HepG2 (cell line): ENCODE results near the gene NAGA. TPM values are rescaled to one million over a fixed set of nuclear protein-coding genes. Genes with fewer than 3 reads are reported as not detected.

ENCODE experiments used
- ATAC-seq: fragments of 200-7000 bp; cut with Tn5 transposase; 3 replicates; pipeline ENCODE4 v1.9.1; 2020; ENCODE audit warnings: mild to moderate bottlenecking, moderate library complexity
- BruUV-seq: library from RNA; stranded (reverse); fragments of 400-500 nt; replicated peaks from 2 replicates; lab custom pipeline; 2021; lab: Mats Ljungman, UMichigan
- CTCF ChIA-PET: fragments of 300-600 bp; formaldehyde crosslinking; extraction: SDS; loops from one replicate; lab custom pipeline; 2021; ENCODE audit warnings: low total read pairs, inconsistent platforms, low intra/inter-chr PET ratio; lab: Yijun Ruan, JAX
- POLR2A ChIA-PET: fragments of 350-600 bp; sonication (Branson Sonifier 250); formaldehyde crosslinking; loops from one replicate; lab custom pipeline; 2020; ENCODE audit warnings: antibody characterized with exemption, inconsistent platforms; lab: Yijun Ruan, JAX
- DNase-seq: peaks from one replicate; pipeline ENCODE4 v3.0.0-alpha.2; 2015; ENCODE audit warnings: low spot score
- FAIRE-seq: peaks from 3 replicates; lab custom pipeline; 2011; peaks lifted over from hg19 to GRCh38; lab: Jason Lieb, UNC
- H2AFZ ChIP-seq: one replicate; pipeline ENCODE4 v1.6.1; 2011; ENCODE audit warnings: low read length, inconsistent platforms
- H3K27ac ChIP-seq: fragments of 300-600 bp; 3 replicates; pipeline ENCODE4 v1.8.0; 2011; ENCODE audit warnings: mixed run types, mild to moderate bottlenecking, mixed read lengths, low read length, inconsistent platforms; ENCODE audit not compliant: insufficient read depth; ENCODE audit errors: extremely low read length
- H3K27me3 ChIP-seq, 2 experiments: fragments of 200-600 bp in 1 of 2; 2 replicates in 1 of 2; 3 replicates in 1 of 2; pipeline versions ENCODE4 v1.6.0 to v1.8.0; 2011; ENCODE audit warnings: low read length in 2 of 2, mild to moderate bottlenecking in 2 of 2, moderate library complexity in 2 of 2, inconsistent platforms in 1 of 2; ENCODE audit not compliant: insufficient read depth in 2 of 2, control insufficient read depth in 1 of 2
- H3K36me3 ChIP-seq, 2 experiments: fragments of 200-600 bp in 1 of 2; replicated peaks in 1 of 2; 2 replicates in 1 of 2; 3 replicates in 1 of 2; pipeline versions ENCODE4 v1.5.1 to v1.8.0; 2011; ENCODE audit warnings: low read length in 2 of 2, inconsistent platforms in 1 of 2; ENCODE audit not compliant: insufficient read depth in 2 of 2, control insufficient read depth in 1 of 2
- H3K4me1 ChIP-seq: 2 replicates; pipeline ENCODE4 v1.5.1; 2012; ENCODE audit warnings: low read length, inconsistent platforms; ENCODE audit not compliant: insufficient read depth
- H3K4me2 ChIP-seq: 2 replicates; pipeline ENCODE4 v1.6.0; 2011; ENCODE audit warnings: low read depth, low read length, inconsistent platforms
- H3K4me3 ChIP-seq, 3 experiments: fragments of 200-600 bp in 1 of 3; sonication (generic), shearing (Covaris generic) in 1 of 3; replicated peaks in 1 of 3; 2 replicates each; pipeline ENCODE4 v1.5.1; 2011 to 2016; ENCODE audit warnings: low read length in 3 of 3, inconsistent platforms in 2 of 3, low read depth in 2 of 3, mild to moderate bottlenecking in 2 of 3, control low read depth in 1 of 3, mixed read lengths in 1 of 3; ENCODE audit not compliant: insufficient read depth in 1 of 3
- H3K79me2 ChIP-seq: one replicate; pipeline ENCODE4 v1.6.1; 2011; ENCODE audit warnings: low read length, inconsistent platforms; ENCODE audit not compliant: insufficient read depth
- H3K9ac ChIP-seq: 2 replicates; pipeline ENCODE4 v1.6.0; 2011; ENCODE audit warnings: mild to moderate bottlenecking, low read depth, low read length, inconsistent platforms; ENCODE audit not compliant: insufficient read depth
- H3K9me3 ChIP-seq: 2 replicates; pipeline ENCODE4 v1.5.1; 2012; ENCODE audit warnings: mild to moderate bottlenecking, low read length
- H4K20me1 ChIP-seq: 2 replicates; pipeline ENCODE4 v1.6.0; 2011; ENCODE audit warnings: inconsistent platforms, mild to moderate bottlenecking, low read length, moderate library complexity; ENCODE audit not compliant: insufficient read depth
- ATF7 ChIP-seq, 2 experiments: fragments of 450-650 bp in 1 of 2; sonication (generic) in 1 of 2; formaldehyde crosslinking in 1 of 2; IDR thresholded peaks; 2 replicates each; pipeline versions ENCODE4 v1.4.0 to v1.6.1; 2016 to 2020; ENCODE audit warnings: antibody characterized with exemption in 1 of 2, mild to moderate bottlenecking in 1 of 2, missing genetic modification reagents in 1 of 2
- BATF2 ChIP-seq: sonication (generic); formaldehyde crosslinking; IDR thresholded peaks from 2 replicates; pipeline ENCODE4 v1.8.0; 2022; ENCODE audit warnings: mild to moderate bottlenecking, missing genetic modification reagents, moderate library complexity
- CREB1 ChIP-seq, 2 experiments: fragments of 450-650 bp in 1 of 2; IDR thresholded peaks; 2 replicates each; pipeline ENCODE4 v1.6.1; 2016 to 2017; ENCODE audit warnings: control low read depth in 1 of 2, mild to moderate bottlenecking in 1 of 2, missing compliant biosample characterization in 1 of 2, missing genetic modification characterization in 1 of 2
- ERF ChIP-seq: IDR thresholded peaks from 2 replicates; pipeline ENCODE4 v1.6.1; 2018; ENCODE audit warnings: missing biosample characterization, missing genetic modification reagents
- FOXO1 ChIP-seq: sonication (generic); formaldehyde crosslinking; IDR thresholded peaks from 2 replicates; pipeline ENCODE4 v1.4.0; 2020; ENCODE audit warnings: missing genetic modification reagents
- HMGXB4 ChIP-seq, 2 experiments: sonication (generic) in 1 of 2; formaldehyde crosslinking in 1 of 2; IDR thresholded peaks; 2 replicates each; pipeline versions ENCODE4 v1.4.0 to v1.6.1; 2018 to 2020; ENCODE audit warnings: missing genetic modification reagents in 2 of 2, borderline replicate concordance in 1 of 2, low read depth in 1 of 2, mild to moderate bottlenecking in 1 of 2, missing biosample characterization in 1 of 2
- MTF1 ChIP-seq: sonication (generic); formaldehyde crosslinking; IDR thresholded peaks from 2 replicates; pipeline ENCODE4 v1.5.0; 2020; ENCODE audit warnings: missing genetic modification reagents
- PRMT3 ChIP-seq: sonication (generic); formaldehyde crosslinking; IDR thresholded peaks from 2 replicates; pipeline ENCODE4 v1.8.1; 2022; ENCODE audit warnings: low read depth, mild to moderate bottlenecking, moderate library complexity, missing genetic modification reagents, borderline replicate concordance
- TEAD2 ChIP-seq: sonication (generic); formaldehyde crosslinking; IDR thresholded peaks from 2 replicates; pipeline ENCODE4 v1.9.0; 2021; ENCODE audit warnings: missing genetic modification reagents
- ZFP1 ChIP-seq: IDR thresholded peaks from 2 replicates; pipeline ENCODE4 v1.6.1; 2016
- ZIK1 ChIP-seq: sonication (generic); formaldehyde crosslinking; IDR thresholded peaks from 2 replicates; pipeline ENCODE4 v1.5.0; 2020; ENCODE audit warnings: mild to moderate bottlenecking, low read depth, missing genetic modification reagents, borderline replicate concordance
- ZNF562 ChIP-seq: sonication (generic); formaldehyde crosslinking; IDR thresholded peaks from 2 replicates; pipeline ENCODE4 v1.8.0; 2022; ENCODE audit warnings: missing genetic modification reagents, borderline replicate concordance
- ZNF577 ChIP-seq: sonication (generic); formaldehyde crosslinking; IDR thresholded peaks from 2 replicates; pipeline ENCODE4 v1.4.0; 2020; ENCODE audit warnings: mild to moderate bottlenecking, low read depth, missing genetic modification reagents, borderline replicate concordance
- WGBS: methylation state at CpG from one replicate; pipeline ENCODE4 v1.1.6; 2017; ENCODE audit warnings: low lambda C conversion rate; 5-methylcytosine and 5-hydroxymethylcytosine counted together
- in situ Hi-C: cut with HindIII; loops from 2 replicates; pipeline ENCODE4 v1.10.0; 2017; ENCODE audit warnings: low pct_unique_long_range_greater_than_20kb; ENCODE audit not compliant: extremely low pct_ligation_motif_present
- intact Hi-C: fragments of 100-400 bp; cut with micrococcal nuclease; formaldehyde crosslinking; loops from one replicate; pipeline ENCODE4 v1.10.0; 2022; ENCODE audit not compliant: unreplicated experiment
- polyA plus RNA-seq, 8 experiments: library from polyadenylated mRNA; depleted of rRNA in 3 of 8; stranded (reverse) in 7 of 8; unstranded in 1 of 8; fragments of >200 nt; fragmentation: Illumina TruSeq in 4 of 8; extraction: Trizol in 4 of 8; gene quantifications; 2 replicates each; pipeline versions ENCODE4 v1.2.1 to v1.2.3, GENCODE V29; 2011 to 2016; ENCODE audit warnings: low read depth in 4 of 8, missing spikeins in 1 of 8, mixed read lengths in 1 of 8; ENCODE audit not compliant: insufficient read depth in 1 of 8
- total RNA-seq, 5 experiments: library from RNA; depleted of rRNA; stranded (reverse); fragments of >200 nt; fragmentation: Illumina TruSeq; extraction: Trizol; gene quantifications; 2 replicates each; pipeline ENCODE4 v1.2.3, GENCODE V29; 2016; ENCODE audit warnings: low read depth in 1 of 5
- TF ChIP-seq, protein P1 (sequence below): sonication (generic); formaldehyde crosslinking; IDR thresholded peaks from 2 replicates; pipeline ENCODE4 v1.5.0; 2020; ENCODE audit warnings: missing genetic modification reagents, mild to moderate bottlenecking, borderline replicate concordance

The NAGA gene
- total and polyA plus RNA-seq, 2 of the 13 experiments (the other 11 are each of a cell fraction or from before 2014, with no cell fraction given): 15.1 to 23.4 TPM

- Histone ChIP-seq H2AFZ (no peak overlapping the region), H3K4me1 (no peaks in the 10 kb centered on the region), H3K36me3 (no peaks in the 10 kb centered on the region), H3K9me3 (no peaks in the 10 kb centered on the region), H3K4me2 (no peak overlapping the region), H3K27ac (no peak overlapping the region), H3K27me3 (peaks cover 2 to 28% of the 10 kb centered on the region in 2 experiments; a peak in 2 of 5 replicates), H3K9ac (no peak overlapping the region), H4K20me1 (no peaks in the 10 kb centered on the region), H3K79me2 (no peaks in the 10 kb centered on the region), H3K4me3 (no peak overlapping the region)
- CTCF ChIA-PET: no interaction called here
- POLR2A ChIA-PET: no interaction called here
- 11% methylated on average over 10 of the region's 10 CpGs for WGBS
- TF ChIP-seq ZNF562: no peak
- TF ChIP-seq ZIK1 (CRISPR knock-in tag): no peak
- no peak for TF ChIP-seq PRMT3
- no peak for TF ChIP-seq ERF (CRISPR knock-in tag)
- TF ChIP-seq ATF7 (IDR thresholded peaks at IDR 0.05): no peak
- no peak for TF ChIP-seq ATF7 (CRISPR knock-in tag; IDR thresholded peaks at IDR 0.05)
- no peak for TF ChIP-seq FOXO1
- no peak for TF ChIP-seq CREB1 (IDR thresholded peaks at IDR 0.05)
- no peak for TF ChIP-seq CREB1 (CRISPR knock-in tag; IDR thresholded peaks at IDR 0.05)
- no peak for TF ChIP-seq TEAD2 (CRISPR knock-in tag)
- no peak for DNase-seq
- BruUV-seq: no TSS peak
- intact Hi-C loops (no loop called here), in situ Hi-C loops (no loop called here)
- ATAC-seq: no peak
- FAIRE-seq: no peak
These were observed 54.5 kb downstream of the NAGA start for GRCh38 chr22:42016111-42016510.

DNA sequence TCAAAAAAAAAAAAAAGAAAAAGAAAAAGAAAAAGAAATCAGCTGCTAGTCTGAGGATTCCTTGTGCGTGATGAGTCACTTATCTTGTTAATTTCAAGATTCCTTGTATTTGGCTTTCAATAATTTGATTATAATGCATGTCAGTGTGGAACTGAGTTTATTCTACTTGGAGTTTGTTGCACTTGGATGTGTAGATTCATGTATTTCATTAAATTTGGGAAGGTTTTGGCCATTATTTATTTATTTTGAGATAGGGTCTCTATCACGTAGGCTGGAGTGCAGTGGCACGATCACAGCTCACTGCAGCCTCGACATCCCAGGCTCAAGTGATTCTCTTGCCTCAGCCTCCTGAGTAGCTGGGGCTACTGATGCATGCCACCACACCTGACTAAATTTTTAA is 57.2 kb downstream of the NAGA start:
- POLR2A ChIA-PET: no interaction called here
- intact Hi-C loops: no loop called here
- WGBS: 21% methylated on average over 4 of the region's 4 CpGs
- TF ChIP-seq, protein P1, sequence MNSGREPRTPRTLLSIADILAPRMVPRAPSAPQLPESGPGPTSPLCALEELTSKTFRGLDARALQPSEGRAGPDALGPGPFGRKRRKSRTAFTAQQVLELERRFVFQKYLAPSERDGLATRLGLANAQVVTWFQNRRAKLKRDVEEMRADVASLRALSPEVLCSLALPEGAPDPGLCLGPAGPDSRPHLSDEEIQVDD (CRISPR knock-in tag): no peak
- TF ChIP-seq HMGXB4 (CRISPR knock-in tag; IDR thresholded peaks at IDR 0.05; ENCODE audit: borderline replicate concordance in 1 of 2, low read depth in 1 of 2) (no peak), BATF2 (CRISPR knock-in tag) (no peak), ZFP1 (CRISPR knock-in tag) (no peak), MTF1 (CRISPR knock-in tag) (no peak), ZNF577 (no peak)

More for the DNA sequence above, 57.2 kb downstream of the NAGA start:
- Histone ChIP-seq H3K9ac (no peak overlapping the region), H3K4me1 (no peaks in the 10 kb centered on the region), H3K27me3 (peaks cover 2 to 19% of the 10 kb centered on the region in 2 experiments; a peak in 2 of 5 replicates), H3K4me2 (no peak overlapping the region), H4K20me1 (no peaks in the 10 kb centered on the region), H3K27ac (no peak overlapping the region), H2AFZ (no peak overlapping the region), H3K79me2 (no peaks in the 10 kb centered on the region), H3K9me3 (no peaks in the 10 kb centered on the region; the same call in 1 of the 2 replicates), H3K36me3 (no peaks in the 10 kb centered on the region), H3K4me3 (no peak overlapping the region)
- no TSS peak for BruUV-seq
- DNase-seq: no peak
- no peak for ATAC-seq
- FAIRE-seq: no peak
- CTCF ChIA-PET: no interaction called here
- in situ Hi-C loops: no loop called here
